Prostate gland (tissue), 2 donors: ENCODE data around the gene DAGLA.
A peak's percentile ranks its signal among the peaks of the same experiment; 100 is the strongest.

Source experiments
- POLR2A ChIP-seq: fragments of 450-650 bp; IDR thresholded peaks from one replicate; pipeline ENCODE4 v1.6.1; 2016; ENCODE audit warnings: antibody characterized with exemption, mild to moderate bottlenecking
- POLR2AphosphoS5 ChIP-seq: sonication (generic); formaldehyde crosslinking; IDR thresholded peaks from one replicate; pipeline ENCODE4 v1.6.1; 2017; ENCODE audit warnings: antibody characterized with exemption
- TF ChIP-seq, protein P1 (sequence below), 4 experiments: fragments of 200-600 bp in 2 of 4; fragments of 450-650 bp in 2 of 4; sonication (generic) in 2 of 4; IDR thresholded peaks; 1 replicate in 3 of 4; 2 replicates in 1 of 4; pipeline ENCODE4 v1.5.1; 2016 to 2019; ENCODE audit warnings: antibody characterized with exemption in 4 of 4, mild to moderate bottlenecking in 2 of 4, moderate library complexity in 2 of 4

DNA sequence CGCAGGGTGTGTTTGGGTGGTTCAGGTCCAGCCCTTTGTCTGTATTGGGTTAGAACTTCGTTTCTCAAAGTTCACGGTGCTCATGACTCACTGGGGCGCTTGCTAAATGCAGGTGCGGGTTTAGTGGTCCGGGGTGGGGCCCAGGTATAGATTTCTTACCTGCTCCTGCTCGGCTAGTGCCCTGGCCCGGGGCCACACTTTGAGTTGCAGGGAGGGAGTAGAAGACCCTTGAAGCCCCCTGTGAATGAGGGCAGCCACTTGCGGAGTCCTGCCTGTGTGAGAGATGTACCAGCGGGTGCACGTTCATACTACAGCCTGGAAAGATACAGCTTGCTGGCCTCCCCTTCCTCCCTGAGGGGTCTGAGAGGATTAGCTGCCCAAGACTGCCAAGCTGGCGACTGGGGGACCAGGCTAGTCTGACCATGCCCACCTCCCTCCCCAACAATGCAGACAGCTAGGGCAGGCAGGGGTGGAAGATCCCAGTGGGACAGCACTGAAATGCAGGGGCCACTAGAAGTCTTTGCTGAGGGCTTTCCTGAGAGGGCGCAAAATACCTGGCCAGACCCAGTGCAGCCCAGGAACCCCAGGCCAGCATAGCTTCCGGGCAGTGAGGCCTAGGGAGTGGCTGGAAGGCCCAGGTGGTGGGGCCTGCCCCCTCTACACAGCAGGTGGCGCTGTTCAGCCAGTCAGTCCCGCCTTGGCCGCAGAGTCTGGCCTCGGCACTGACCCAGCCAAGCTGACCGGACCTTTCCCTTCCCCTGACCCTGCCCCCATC, 67.2 kb downstream of the DAGLA start:
- TF ChIP-seq, protein P1, sequence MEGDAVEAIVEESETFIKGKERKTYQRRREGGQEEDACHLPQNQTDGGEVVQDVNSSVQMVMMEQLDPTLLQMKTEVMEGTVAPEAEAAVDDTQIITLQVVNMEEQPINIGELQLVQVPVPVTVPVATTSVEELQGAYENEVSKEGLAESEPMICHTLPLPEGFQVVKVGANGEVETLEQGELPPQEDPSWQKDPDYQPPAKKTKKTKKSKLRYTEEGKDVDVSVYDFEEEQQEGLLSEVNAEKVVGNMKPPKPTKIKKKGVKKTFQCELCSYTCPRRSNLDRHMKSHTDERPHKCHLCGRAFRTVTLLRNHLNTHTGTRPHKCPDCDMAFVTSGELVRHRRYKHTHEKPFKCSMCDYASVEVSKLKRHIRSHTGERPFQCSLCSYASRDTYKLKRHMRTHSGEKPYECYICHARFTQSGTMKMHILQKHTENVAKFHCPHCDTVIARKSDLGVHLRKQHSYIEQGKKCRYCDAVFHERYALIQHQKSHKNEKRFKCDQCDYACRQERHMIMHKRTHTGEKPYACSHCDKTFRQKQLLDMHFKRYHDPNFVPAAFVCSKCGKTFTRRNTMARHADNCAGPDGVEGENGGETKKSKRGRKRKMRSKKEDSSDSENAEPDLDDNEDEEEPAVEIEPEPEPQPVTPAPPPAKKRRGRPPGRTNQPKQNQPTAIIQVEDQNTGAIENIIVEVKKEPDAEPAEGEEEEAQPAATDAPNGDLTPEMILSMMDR (IDR thresholded peaks at IDR 0.05) = peak; percentile 52 to 86 (median 74)
- no peak for TF ChIP-seq POLR2A
- TF ChIP-seq POLR2AphosphoS5 = no peak
